HepG2 (cell line): Measurements from ENCODE around the gene THRAP3. TPM values are rescaled to one million over a fixed set of nuclear protein-coding genes. Genes with fewer than 3 reads are reported as not detected.

ENCODE experiments used
- ATAC-seq: fragments of 200-7000 bp; cut with Tn5 transposase; 3 replicates; pipeline ENCODE4 v1.9.1; 2020; ENCODE audit warnings: mild to moderate bottlenecking, moderate library complexity
- BruUV-seq: library from RNA; stranded (reverse); fragments of 400-500 nt; replicated peaks from 2 replicates; lab custom pipeline; 2021; lab: Mats Ljungman, UMichigan
- CTCF ChIA-PET: fragments of 300-600 bp; formaldehyde crosslinking; extraction: SDS; loops from one replicate; lab custom pipeline; 2021; ENCODE audit warnings: low total read pairs, inconsistent platforms, low intra/inter-chr PET ratio; lab: Yijun Ruan, JAX
- POLR2A ChIA-PET: fragments of 350-600 bp; sonication (Branson Sonifier 250); formaldehyde crosslinking; loops from one replicate; lab custom pipeline; 2020; ENCODE audit warnings: antibody characterized with exemption, inconsistent platforms; lab: Yijun Ruan, JAX
- DNase-seq: peaks from one replicate; pipeline ENCODE4 v3.0.0-alpha.2; 2015; ENCODE audit warnings: low spot score
- FAIRE-seq: peaks from 3 replicates; lab custom pipeline; 2011; peaks lifted over from hg19 to GRCh38; lab: Jason Lieb, UNC
- H2AFZ ChIP-seq: one replicate; pipeline ENCODE4 v1.6.1; 2011; ENCODE audit warnings: low read length, inconsistent platforms
- H3K27ac ChIP-seq: fragments of 300-600 bp; 3 replicates; pipeline ENCODE4 v1.8.0; 2011; ENCODE audit warnings: mixed run types, mild to moderate bottlenecking, mixed read lengths, low read length, inconsistent platforms; ENCODE audit not compliant: insufficient read depth; ENCODE audit errors: extremely low read length
- H3K27me3 ChIP-seq, 2 experiments: fragments of 200-600 bp in 1 of 2; 2 replicates in 1 of 2; 3 replicates in 1 of 2; pipeline versions ENCODE4 v1.6.0 to v1.8.0; 2011; ENCODE audit warnings: low read length in 2 of 2, mild to moderate bottlenecking in 2 of 2, moderate library complexity in 2 of 2, inconsistent platforms in 1 of 2; ENCODE audit not compliant: insufficient read depth in 2 of 2, control insufficient read depth in 1 of 2
- H3K36me3 ChIP-seq, 2 experiments: fragments of 200-600 bp in 1 of 2; replicated peaks in 1 of 2; 2 replicates in 1 of 2; 3 replicates in 1 of 2; pipeline versions ENCODE4 v1.5.1 to v1.8.0; 2011; ENCODE audit warnings: low read length in 2 of 2, inconsistent platforms in 1 of 2; ENCODE audit not compliant: insufficient read depth in 2 of 2, control insufficient read depth in 1 of 2
- H3K4me1 ChIP-seq: 2 replicates; pipeline ENCODE4 v1.5.1; 2012; ENCODE audit warnings: low read length, inconsistent platforms; ENCODE audit not compliant: insufficient read depth
- H3K4me2 ChIP-seq: 2 replicates; pipeline ENCODE4 v1.6.0; 2011; ENCODE audit warnings: low read depth, low read length, inconsistent platforms
- H3K4me3 ChIP-seq, 3 experiments: fragments of 200-600 bp in 1 of 3; sonication (generic), shearing (Covaris generic) in 1 of 3; replicated peaks in 1 of 3; 2 replicates each; pipeline ENCODE4 v1.5.1; 2011 to 2016; ENCODE audit warnings: low read length in 3 of 3, inconsistent platforms in 2 of 3, low read depth in 2 of 3, mild to moderate bottlenecking in 2 of 3, control low read depth in 1 of 3, mixed read lengths in 1 of 3; ENCODE audit not compliant: insufficient read depth in 1 of 3
- H3K79me2 ChIP-seq: one replicate; pipeline ENCODE4 v1.6.1; 2011; ENCODE audit warnings: low read length, inconsistent platforms; ENCODE audit not compliant: insufficient read depth
- H3K9ac ChIP-seq: 2 replicates; pipeline ENCODE4 v1.6.0; 2011; ENCODE audit warnings: mild to moderate bottlenecking, low read depth, low read length, inconsistent platforms; ENCODE audit not compliant: insufficient read depth
- H3K9me3 ChIP-seq: 2 replicates; pipeline ENCODE4 v1.5.1; 2012; ENCODE audit warnings: mild to moderate bottlenecking, low read length
- H4K20me1 ChIP-seq: 2 replicates; pipeline ENCODE4 v1.6.0; 2011; ENCODE audit warnings: inconsistent platforms, mild to moderate bottlenecking, low read length, moderate library complexity; ENCODE audit not compliant: insufficient read depth
- FOXA1 ChIP-seq, 2 experiments: fragments of 450-650 bp in 1 of 2; sonication (generic) in 1 of 2; formaldehyde crosslinking in 1 of 2; IDR thresholded peaks; 2 replicates each; pipeline versions ENCODE4 v1.4.0 to v1.6.1; 2016 to 2020; ENCODE audit warnings: missing genetic modification reagents in 1 of 2
- MLLT10 ChIP-seq: sonication (generic); formaldehyde crosslinking; IDR thresholded peaks from 2 replicates; pipeline ENCODE4 v1.4.0; 2020; ENCODE audit warnings: missing genetic modification reagents
- ZNF121 ChIP-seq: sonication (generic); formaldehyde crosslinking; IDR thresholded peaks from 2 replicates; pipeline ENCODE4 v1.5.0; 2020; ENCODE audit warnings: mild to moderate bottlenecking, missing genetic modification reagents
- WGBS: methylation state at CpG from one replicate; pipeline ENCODE4 v1.1.6; 2017; ENCODE audit warnings: low lambda C conversion rate; 5-methylcytosine and 5-hydroxymethylcytosine counted together
- in situ Hi-C: cut with HindIII; loops from 2 replicates; pipeline ENCODE4 v1.10.0; 2017; ENCODE audit warnings: low pct_unique_long_range_greater_than_20kb; ENCODE audit not compliant: extremely low pct_ligation_motif_present
- intact Hi-C: fragments of 100-400 bp; cut with micrococcal nuclease; formaldehyde crosslinking; loops from one replicate; pipeline ENCODE4 v1.10.0; 2022; ENCODE audit not compliant: unreplicated experiment
- polyA plus RNA-seq, 8 experiments: library from polyadenylated mRNA; depleted of rRNA in 3 of 8; stranded (reverse) in 7 of 8; unstranded in 1 of 8; fragments of >200 nt; fragmentation: Illumina TruSeq in 4 of 8; extraction: Trizol in 4 of 8; gene quantifications; 2 replicates each; pipeline versions ENCODE4 v1.2.1 to v1.2.3, GENCODE V29; 2011 to 2016; ENCODE audit warnings: low read depth in 4 of 8, missing spikeins in 1 of 8, mixed read lengths in 1 of 8; ENCODE audit not compliant: insufficient read depth in 1 of 8
- total RNA-seq, 5 experiments: library from RNA; depleted of rRNA; stranded (reverse); fragments of >200 nt; fragmentation: Illumina TruSeq; extraction: Trizol; gene quantifications; 2 replicates each; pipeline ENCODE4 v1.2.3, GENCODE V29; 2016; ENCODE audit warnings: low read depth in 1 of 5
- TF ChIP-seq, protein P1 (sequence below): sonication (generic); formaldehyde crosslinking; IDR thresholded peaks from 2 replicates; pipeline ENCODE4 v1.9.0; 2021; ENCODE audit warnings: missing genetic modification reagents, borderline replicate concordance

Gene THRAP3
- total and polyA plus RNA-seq, 2 of the 13 experiments (the other 11 are each of a cell fraction or from before 2014, with no cell fraction given) = 45.0 to 92.6 TPM

DNA sequence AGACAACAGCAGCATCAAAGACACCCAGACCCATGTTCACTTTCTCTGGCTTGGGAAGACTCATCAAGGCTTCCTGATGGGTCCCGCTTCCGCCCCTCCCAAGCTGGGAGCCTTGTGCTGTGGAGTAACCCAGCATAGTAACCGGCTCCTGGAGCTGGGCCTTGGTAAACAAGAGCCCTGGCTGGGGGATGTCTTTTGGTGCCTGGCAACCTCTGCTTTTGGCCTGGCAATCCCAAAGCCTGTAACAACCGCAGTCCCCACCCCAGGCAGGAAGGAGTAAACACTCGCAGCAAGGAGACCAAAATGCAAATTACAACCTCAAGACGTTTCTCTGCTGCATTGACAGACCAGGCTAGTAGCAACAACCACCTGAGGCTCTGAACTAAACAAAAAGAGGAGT is 16.9 kb upstream of the THRAP3 start:
- H3K79me2 ChIP-seq = no peaks in the 10 kb centered on the region
- in situ Hi-C loops (no loop called here), intact Hi-C loops (no loop called here)
- no peak overlapping the region for H3K9ac ChIP-seq
- DNase-seq (no peak), FAIRE-seq (no peak), ATAC-seq (no peak)
- TF ChIP-seq, protein P1, sequence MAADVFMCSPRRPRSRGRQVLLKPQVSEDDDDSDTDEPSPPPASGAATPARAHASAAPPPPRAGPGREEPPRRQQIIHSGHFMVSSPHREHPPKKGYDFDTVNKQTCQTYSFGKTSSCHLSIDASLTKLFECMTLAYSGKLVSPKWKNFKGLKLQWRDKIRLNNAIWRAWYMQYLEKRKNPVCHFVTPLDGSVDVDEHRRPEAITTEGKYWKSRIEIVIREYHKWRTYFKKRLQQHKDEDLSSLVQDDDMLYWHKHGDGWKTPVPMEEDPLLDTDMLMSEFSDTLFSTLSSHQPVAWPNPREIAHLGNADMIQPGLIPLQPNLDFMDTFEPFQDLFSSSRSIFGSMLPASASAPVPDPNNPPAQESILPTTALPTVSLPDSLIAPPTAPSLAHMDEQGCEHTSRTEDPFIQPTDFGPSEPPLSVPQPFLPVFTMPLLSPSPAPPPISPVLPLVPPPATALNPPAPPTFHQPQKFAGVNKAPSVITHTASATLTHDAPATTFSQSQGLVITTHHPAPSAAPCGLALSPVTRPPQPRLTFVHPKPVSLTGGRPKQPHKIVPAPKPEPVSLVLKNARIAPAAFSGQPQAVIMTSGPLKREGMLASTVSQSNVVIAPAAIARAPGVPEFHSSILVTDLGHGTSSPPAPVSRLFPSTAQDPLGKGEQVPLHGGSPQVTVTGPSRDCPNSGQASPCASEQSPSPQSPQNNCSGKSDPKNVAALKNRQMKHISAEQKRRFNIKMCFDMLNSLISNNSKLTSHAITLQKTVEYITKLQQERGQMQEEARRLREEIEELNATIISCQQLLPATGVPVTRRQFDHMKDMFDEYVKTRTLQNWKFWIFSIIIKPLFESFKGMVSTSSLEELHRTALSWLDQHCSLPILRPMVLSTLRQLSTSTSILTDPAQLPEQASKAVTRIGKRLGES = no peak
- TF ChIP-seq FOXA1 (IDR thresholded peaks at IDR 0.05) (no peak), FOXA1 (CRISPR knock-in tag; IDR thresholded peaks at IDR 0.05) (0 out of 2 replicates have a peak, but pooled peaks have one; percentile 8)
- no TSS peak for BruUV-seq
- no peaks in the 10 kb centered on the region for H3K27me3 ChIP-seq
- H3K27ac ChIP-seq = no peak overlapping the region
- 17% methylated on average over 6 of the region's 6 CpGs for WGBS
- no peaks in the 10 kb centered on the region for H3K36me3 ChIP-seq
- H3K9me3 ChIP-seq = no peaks in the 10 kb centered on the region
- H3K4me2 ChIP-seq = peak overlapping the region; percentile 24
- H2AFZ ChIP-seq = no peak overlapping the region
- H4K20me1 ChIP-seq = no peaks in the 10 kb centered on the region
- CTCF ChIA-PET = no interaction called here
- H3K4me3 ChIP-seq = no peak overlapping the region
- H3K4me1 ChIP-seq = peaks cover 55% of the 10 kb centered on the region
- POLR2A ChIA-PET = interaction anchor here (1.3 kb wide), 1 partner anchor 17 kb away, joined by 6 read pairs; the partner anchor contains the start of gene THRAP3

DNA sequence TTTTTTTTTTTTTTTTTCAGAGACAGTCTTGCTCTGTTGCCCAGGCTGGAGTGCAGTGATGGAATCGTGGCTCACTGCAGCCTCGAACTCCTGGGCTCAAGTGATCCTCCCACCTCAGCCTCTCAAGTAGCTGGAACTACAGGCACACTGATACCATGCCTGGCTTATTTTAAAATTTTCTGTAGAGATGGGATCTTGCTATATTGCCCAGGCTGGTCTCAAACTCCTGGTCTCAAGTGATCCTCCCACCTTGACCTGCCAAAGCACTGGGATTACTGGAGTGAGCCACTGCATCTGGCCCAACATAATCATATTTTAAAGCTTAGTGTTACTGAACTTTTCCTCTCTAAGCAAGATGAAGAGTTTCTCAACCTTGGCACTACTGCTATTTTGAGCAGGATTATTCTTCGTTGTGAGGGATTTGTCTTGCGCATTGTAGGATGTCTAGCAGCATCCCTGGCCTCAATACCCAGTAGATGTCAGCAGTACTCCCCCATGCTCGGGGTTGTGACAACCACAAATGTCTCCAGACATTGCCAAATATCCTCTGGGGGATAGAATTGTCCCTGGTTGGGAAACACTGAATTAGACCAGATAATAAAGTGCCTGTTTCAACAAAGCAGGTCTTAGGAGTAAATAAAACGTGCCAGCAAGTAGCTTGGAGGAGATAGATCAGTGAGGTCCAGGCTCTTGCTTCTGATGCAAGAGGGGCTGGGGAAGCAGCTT is 15.1 kb upstream of the THRAP3 start:
- no TSS peak for BruUV-seq
- Histone ChIP-seq H3K4me3 (no peak overlapping the region), H4K20me1 (no peaks in the 10 kb centered on the region), H3K27ac (no peak overlapping the region), H3K4me2 (no peak overlapping the region), H3K36me3 (no peaks in the 10 kb centered on the region), H3K9me3 (no peaks in the 10 kb centered on the region), H3K27me3 (no peaks in the 10 kb centered on the region), H3K9ac (no peak overlapping the region), H2AFZ (no peak overlapping the region), H3K4me1 (peaks cover 56% of the 10 kb centered on the region), H3K79me2 (no peaks in the 10 kb centered on the region)
- ChIA-PET POLR2A (interaction anchor here (1.3 kb wide), 1 partner anchor 15 kb away, joined by 6 read pairs; the partner anchor contains the start of gene THRAP3), CTCF (no interaction called here)
- ATAC-seq (no peak), DNase-seq (no peak), FAIRE-seq (no peak)
- WGBS = 37% methylated on average over 6 of the region's 6 CpGs
- in situ Hi-C loops = no loop called here
- intact Hi-C loops = no loop called here
- TF ChIP-seq ZNF121 (CRISPR knock-in tag) (peak; percentile 90), MLLT10 (CRISPR knock-in tag) (no peak)
